PC-9 (cell line): Measurements from ENCODE around the gene DAPK2. TPM values are rescaled to one million over a fixed set of nuclear protein-coding genes. Genes with fewer than 3 reads are reported as not detected.

ENCODE experiments used
- BruUV-seq: library from RNA; stranded (reverse); fragments of 400-500 nt; replicated peaks from 2 replicates; lab custom pipeline; 2021; lab: Mats Ljungman, UMichigan
- CTCF ChIA-PET: fragments of 300-600 bp; sonication (Branson Sonifier 250); formaldehyde crosslinking; loops from one replicate; lab custom pipeline; 2022; ENCODE audit warnings: antibody characterized with exemption; lab: Charles Lee
- POLR2A ChIA-PET: fragments of 300-600 bp; sonication (Branson Sonifier 250); formaldehyde crosslinking; loops from one replicate; lab custom pipeline; 2022; ENCODE audit warnings: antibody characterized with exemption; ENCODE audit not compliant: unreplicated experiment; lab: Charles Lee
- DNase-seq, 2 experiments: peaks; one replicate each; pipeline versions ENCODE4 v3.0.0 to v3.0.0-alpha.2; 2015 to 2022; ENCODE audit warnings: mixed read lengths in 1 of 2
- H2AFZ ChIP-seq: fragments of 200-600 bp; sonication (generic); 2 replicates; pipeline ENCODE4 v1.8.1; 2017; ENCODE audit warnings: antibody characterized with exemption
- H3F3A ChIP-seq: fragments of 200-600 bp; sonication (generic); 2 replicates; pipeline ENCODE4 v1.8.1; 2017; ENCODE audit warnings: antibody characterized with exemption, mild to moderate bottlenecking, low read depth; ENCODE audit not compliant: insufficient read depth
- H3K27ac ChIP-seq: fragments of 200-600 bp; sonication (generic); 2 replicates; pipeline ENCODE4 v1.6.1; 2016; ENCODE audit warnings: mixed run types
- H3K27me3 ChIP-seq: fragments of 200-600 bp; sonication (generic); 2 replicates; pipeline ENCODE4 v1.6.1; 2016; ENCODE audit warnings: low read depth, mixed run types; ENCODE audit not compliant: insufficient read depth
- H3K36me3 ChIP-seq: fragments of 200-600 bp; sonication (generic); 2 replicates; pipeline ENCODE4 v1.6.1; 2016; ENCODE audit warnings: low read depth, mixed run types
- H3K4me1 ChIP-seq: fragments of 200-600 bp; sonication (generic); replicated peaks from 2 replicates; pipeline ENCODE4 v1.6.1; 2016; ENCODE audit warnings: mixed run types; ENCODE audit not compliant: insufficient read depth
- H3K4me2 ChIP-seq: fragments of 200-600 bp; sonication (generic); 2 replicates; pipeline ENCODE4 v1.6.1; 2017; ENCODE audit warnings: mixed run types
- H3K4me3 ChIP-seq: fragments of 200-600 bp; sonication (generic); 2 replicates; pipeline ENCODE4 v1.6.1; 2016; ENCODE audit warnings: mixed run types
- H3K79me2 ChIP-seq: fragments of 200-600 bp; sonication (generic); 2 replicates; pipeline ENCODE4 v1.6.1; 2017; ENCODE audit warnings: low read depth, mixed run types
- H3K9me2 ChIP-seq: fragments of 200-600 bp; sonication (generic); 2 replicates; pipeline ENCODE4 v1.8.1; 2017; ENCODE audit warnings: mild to moderate bottlenecking; ENCODE audit not compliant: insufficient read depth
- H3K9me3 ChIP-seq: fragments of 200-600 bp; sonication (generic); 2 replicates; pipeline ENCODE4 v1.8.1; 2016; ENCODE audit warnings: low read depth; ENCODE audit not compliant: insufficient read depth
- H4K20me1 ChIP-seq: fragments of 200-600 bp; sonication (generic); 2 replicates; pipeline ENCODE4 v1.8.1; 2017; ENCODE audit not compliant: insufficient read depth
- CTCF ChIP-seq: fragments of 200-600 bp; sonication (generic); conservative IDR thresholded peaks from 2 replicates; pipeline ENCODE4 v1.6.1; 2017; ENCODE audit warnings: mixed run types, antibody characterized with exemption, mild to moderate bottlenecking, moderate library complexity
- EZH2 ChIP-seq: fragments of 200-600 bp; sonication (generic); IDR thresholded peaks from 2 replicates; pipeline ENCODE4 v1.8.0; 2017; ENCODE audit warnings: antibody characterized with exemption, low read depth
- intact Hi-C: fragments of 100-400 bp; cut with micrococcal nuclease; formaldehyde crosslinking; loops from one replicate; pipeline ENCODE4 v1.10.0; 2022; ENCODE audit not compliant: unreplicated experiment
- total RNA-seq: library from RNA; stranded (reverse); gene quantifications from 2 replicates; pipeline ENCODE4 v1.2.3, GENCODE V29; 2021

DAPK2 gene
- total RNA-seq, 1 experiment from 2014 or later: 11.0 TPM

- no peak overlapping the region; the same call in 1 of the 2 replicates for H3K27ac ChIP-seq
- H3K9me2 ChIP-seq: no peaks in the 10 kb centered on the region
- no peaks in the 10 kb centered on the region for H3K9me3 ChIP-seq
- H4K20me1 ChIP-seq: no peaks in the 10 kb centered on the region
- no peaks in the 10 kb centered on the region for H3K27me3 ChIP-seq
- POLR2A ChIA-PET: interaction anchor here (0.5 kb wide), 1 partner anchor 23 kb away, joined by 6 read pairs; no protein-coding TSS in a partner anchor
- H3K36me3 ChIP-seq: no peaks in the 10 kb centered on the region
- no peaks in the 10 kb centered on the region for H3K79me2 ChIP-seq
- no peak for TF ChIP-seq CTCF
- TF ChIP-seq EZH2: no peak
- no peak overlapping the region for H3K4me3 ChIP-seq
- CTCF ChIA-PET: interaction anchor here (0.7 kb wide), 1 partner anchor 74 kb away, joined by 3 read pairs; no protein-coding TSS in a partner anchor
- DNase-seq: peak; percentile 56 to 97
- H3K4me2 ChIP-seq: peak overlapping the region; percentile 62
- H2AFZ ChIP-seq: no peak overlapping the region
- BruUV-seq: no TSS peak
- peaks cover 28% of the 10 kb centered on the region for H3F3A ChIP-seq
- intact Hi-C loops: no loop called here
- H3K4me1 ChIP-seq: peaks cover 70% of the 10 kb centered on the region
Measured at GRCh38 chr15:64019764-64020163, 26.5 kb downstream of the DAPK2 start.

DNA sequence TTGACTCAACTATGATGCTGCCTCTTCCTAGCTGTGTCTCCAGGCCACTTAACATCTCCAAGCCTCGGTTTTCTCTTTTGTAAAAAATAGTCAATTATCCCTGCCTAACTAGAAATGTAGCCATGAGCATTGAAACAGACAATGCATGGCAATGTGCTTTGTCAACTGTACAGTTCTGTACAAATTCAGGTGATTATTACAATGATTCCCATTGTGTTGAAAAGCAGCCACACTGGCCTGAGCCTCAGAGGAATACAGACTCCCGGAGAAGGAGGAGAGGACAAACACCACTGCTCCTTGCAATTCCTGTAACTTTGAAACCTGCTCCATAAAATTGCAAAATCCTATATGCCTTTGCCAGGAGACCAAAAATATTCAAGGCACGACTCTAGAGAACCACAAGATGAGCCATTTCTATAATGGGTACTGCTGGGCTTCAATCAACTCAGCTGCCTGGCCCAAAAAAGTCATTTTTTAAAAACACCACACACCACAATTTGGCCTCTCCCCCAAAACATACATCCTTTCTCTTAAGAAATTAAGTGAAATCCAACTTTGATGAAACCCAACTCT lies 28.6 kb downstream of the DAPK2 start:
- peak overlapping the region; percentile 62 for H3K4me2 ChIP-seq
- no peak overlapping the region for H2AFZ ChIP-seq
- CTCF ChIA-PET: interaction anchor here (0.9 to 1.0 kb wide), 2 partner anchors 29 to 72 kb away, joined by 3 read pairs; partner anchors contain the start of gene DAPK2
- DNase-seq: peak in 1 of 2 experiments; percentile 36
- H4K20me1 ChIP-seq: no peaks in the 10 kb centered on the region
- H3F3A ChIP-seq: peaks cover 49% of the 10 kb centered on the region
- H3K4me1 ChIP-seq: peaks cover 72% of the 10 kb centered on the region
- H3K4me3 ChIP-seq: peak overlapping the region; percentile 17; the same call in 1 of the 2 replicates
- intact Hi-C loops: no loop called here
- TSS peak; percentile 31 for BruUV-seq
- no peaks in the 10 kb centered on the region for H3K9me3 ChIP-seq
- no peak for TF ChIP-seq CTCF
- H3K9me2 ChIP-seq: no peaks in the 10 kb centered on the region
- POLR2A ChIA-PET: interaction anchor here (0.6 to 0.7 kb wide), 2 partner anchors 8 to 407 kb away, joined by 6 to 8 read pairs; no protein-coding TSS in a partner anchor
- no peaks in the 10 kb centered on the region for H3K27me3 ChIP-seq
- H3K79me2 ChIP-seq: no peaks in the 10 kb centered on the region
- H3K36me3 ChIP-seq: no peaks in the 10 kb centered on the region
- peak overlapping the region; percentile 62 for H3K27ac ChIP-seq

DNA sequence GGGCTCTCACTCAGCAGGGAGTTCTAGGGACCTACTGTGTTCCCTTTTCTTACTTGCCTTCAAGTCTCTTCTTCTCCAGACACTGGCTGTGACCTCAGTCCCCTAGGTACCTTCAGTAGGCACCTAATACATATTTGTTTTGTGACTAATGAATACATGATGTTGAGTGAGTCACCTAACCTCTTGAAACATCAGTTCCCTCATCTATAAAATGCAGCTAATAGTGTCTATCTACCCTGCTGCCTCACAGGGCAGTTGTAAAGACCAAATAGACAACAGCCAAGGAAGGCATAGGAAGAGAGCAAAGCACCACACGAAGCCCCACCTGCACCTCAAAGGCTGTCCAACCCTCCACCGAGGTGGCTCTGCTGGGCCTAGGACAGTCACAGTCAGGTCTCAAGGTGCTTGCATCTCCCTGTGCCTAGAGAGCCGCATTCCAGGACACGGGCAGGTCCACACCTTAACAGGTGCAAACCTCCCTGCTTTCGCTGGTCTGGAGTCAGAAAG lies 29.1 kb downstream of the DAPK2 start:
- intact Hi-C loops: no loop called here
- no TSS peak for BruUV-seq
- H2AFZ ChIP-seq: no peak overlapping the region
- H3K4me1 ChIP-seq: peaks cover 76% of the 10 kb centered on the region
- peaks cover 54% of the 10 kb centered on the region for H3F3A ChIP-seq
- peak overlapping the region; percentile 62 for H3K27ac ChIP-seq
- H3K27me3 ChIP-seq: no peaks in the 10 kb centered on the region
- H3K9me2 ChIP-seq: no peaks in the 10 kb centered on the region
- no peak for TF ChIP-seq EZH2
- no peak for TF ChIP-seq CTCF
- H4K20me1 ChIP-seq: no peaks in the 10 kb centered on the region
- H3K9me3 ChIP-seq: no peaks in the 10 kb centered on the region
- ChIA-PET CTCF (interaction anchor here (0.9 to 1.0 kb wide), 2 partner anchors 29 to 71 kb away, joined by 3 read pairs; partner anchors contain the start of gene DAPK2), POLR2A (interaction anchor here (0.5 to 0.7 kb wide), 3 partner anchors 8 to 407 kb away, joined by 3 to 8 read pairs (median 6); no protein-coding TSS in a partner anchor)
- no peaks in the 10 kb centered on the region for H3K79me2 ChIP-seq
- H3K36me3 ChIP-seq: no peaks in the 10 kb centered on the region
- H3K4me3 ChIP-seq: peak overlapping the region; percentile 17; the same call in 1 of the 2 replicates
- peak overlapping the region; percentile 62 for H3K4me2 ChIP-seq
- DNase-seq: peak; percentile 56 to 90
